AG04450 (cell line): ENCODE measurements around the gene STX16. TPM values are rescaled to one million over a fixed set of nuclear protein-coding genes. Genes with fewer than 3 reads are reported as not detected.

Experiments used
- CTCF ChIA-PET: fragments of 300-600, 350-600 bp; formaldehyde crosslinking; extraction: SDS; loops from one replicate; lab custom pipeline; 2022; ENCODE audit warnings: antibody characterized with exemption, inconsistent platforms; lab: Charles Lee
- POLR2A ChIA-PET: fragments of 350-600 bp; formaldehyde crosslinking; extraction: SDS; loops from one replicate; lab custom pipeline; 2021; ENCODE audit warnings: antibody characterized with exemption, inconsistent platforms; lab: Yijun Ruan, JAX
- DNase-seq: peaks from one replicate; pipeline ENCODE4 v3.0.0-alpha.2; 2011; ENCODE audit warnings: low read depth, low spot score
- H3K27ac ChIP-seq: one replicate; pipeline ENCODE4 v1.5.1; 2012; ENCODE audit warnings: low read depth, low read length, control low read depth
- H3K27me3 ChIP-seq: one replicate; pipeline ENCODE4 v1.6.0; 2012; ENCODE audit warnings: low read length; ENCODE audit not compliant: control insufficient read depth, insufficient read depth
- H3K4me3 ChIP-seq: 2 replicates; pipeline ENCODE4 v1.5.1; 2011; ENCODE audit warnings: mild to moderate bottlenecking, low read depth, low read length, control low read depth
- H3K9me3 ChIP-seq: 2 replicates; pipeline ENCODE4 v1.5.1; 2012; ENCODE audit warnings: low read length; ENCODE audit not compliant: control insufficient read depth, insufficient read depth
- polyA plus RNA-seq: library from polyadenylated mRNA; depleted of rRNA; stranded (reverse); fragments of >200 nt; gene quantifications from 2 replicates; pipeline ENCODE4 v1.2.3, GENCODE V29; 2011
- TF ChIP-seq, protein P1 (sequence below): IDR thresholded peaks from 2 replicates; pipeline ENCODE4 v1.5.1; 2011; ENCODE audit warnings: low read depth, low read length, control low read depth, inconsistent platforms

Gene STX16
- polyA plus RNA-seq, 1 experiment = 51.9 TPM

DNA sequence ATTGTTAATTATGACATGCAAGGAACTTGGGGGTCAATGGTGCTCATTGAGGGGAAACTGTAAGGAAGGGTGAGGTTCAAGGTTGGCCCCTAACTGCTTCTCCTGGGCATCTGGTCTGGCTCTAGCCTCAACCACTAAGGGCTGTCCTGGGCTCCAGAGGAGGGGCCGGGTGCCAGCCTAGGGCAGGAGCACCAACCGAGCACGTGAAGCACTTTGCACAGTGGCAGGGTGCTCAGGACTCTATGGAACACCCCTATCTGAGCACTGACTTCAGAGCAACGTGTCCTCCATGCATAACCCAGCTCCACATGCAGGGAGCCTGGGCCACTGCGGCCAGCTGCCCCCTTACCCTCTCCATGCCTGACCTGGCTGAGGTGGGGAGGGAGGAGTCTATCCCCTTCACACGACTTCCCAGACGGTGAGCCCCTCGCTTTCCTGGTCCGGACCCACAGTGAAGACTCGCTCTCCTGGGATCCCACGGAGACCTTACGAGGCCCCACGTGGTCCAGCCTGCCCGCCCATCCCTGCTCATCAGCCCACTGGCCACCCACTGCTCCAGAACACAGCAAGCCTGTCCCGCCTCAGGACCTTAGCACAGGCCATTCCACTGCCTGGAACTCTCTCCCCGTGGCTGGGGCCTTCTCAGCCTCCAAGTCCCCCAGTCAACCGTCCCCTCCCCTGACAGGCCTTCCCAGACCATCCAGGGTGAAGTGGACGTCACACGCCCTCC lies 40.8 kb upstream of the STX16 start:
- TF ChIP-seq, protein P1, sequence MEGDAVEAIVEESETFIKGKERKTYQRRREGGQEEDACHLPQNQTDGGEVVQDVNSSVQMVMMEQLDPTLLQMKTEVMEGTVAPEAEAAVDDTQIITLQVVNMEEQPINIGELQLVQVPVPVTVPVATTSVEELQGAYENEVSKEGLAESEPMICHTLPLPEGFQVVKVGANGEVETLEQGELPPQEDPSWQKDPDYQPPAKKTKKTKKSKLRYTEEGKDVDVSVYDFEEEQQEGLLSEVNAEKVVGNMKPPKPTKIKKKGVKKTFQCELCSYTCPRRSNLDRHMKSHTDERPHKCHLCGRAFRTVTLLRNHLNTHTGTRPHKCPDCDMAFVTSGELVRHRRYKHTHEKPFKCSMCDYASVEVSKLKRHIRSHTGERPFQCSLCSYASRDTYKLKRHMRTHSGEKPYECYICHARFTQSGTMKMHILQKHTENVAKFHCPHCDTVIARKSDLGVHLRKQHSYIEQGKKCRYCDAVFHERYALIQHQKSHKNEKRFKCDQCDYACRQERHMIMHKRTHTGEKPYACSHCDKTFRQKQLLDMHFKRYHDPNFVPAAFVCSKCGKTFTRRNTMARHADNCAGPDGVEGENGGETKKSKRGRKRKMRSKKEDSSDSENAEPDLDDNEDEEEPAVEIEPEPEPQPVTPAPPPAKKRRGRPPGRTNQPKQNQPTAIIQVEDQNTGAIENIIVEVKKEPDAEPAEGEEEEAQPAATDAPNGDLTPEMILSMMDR = no peak
- Histone ChIP-seq H3K27me3 (no peaks in the 10 kb centered on the region), H3K9me3 (no peaks in the 10 kb centered on the region; the same call in 1 of the 2 replicates), H3K27ac (no peak overlapping the region), H3K4me3 (no peak overlapping the region)
- CTCF ChIA-PET = no interaction called here
- POLR2A ChIA-PET = no interaction called here
- no peak for DNase-seq

DNA sequence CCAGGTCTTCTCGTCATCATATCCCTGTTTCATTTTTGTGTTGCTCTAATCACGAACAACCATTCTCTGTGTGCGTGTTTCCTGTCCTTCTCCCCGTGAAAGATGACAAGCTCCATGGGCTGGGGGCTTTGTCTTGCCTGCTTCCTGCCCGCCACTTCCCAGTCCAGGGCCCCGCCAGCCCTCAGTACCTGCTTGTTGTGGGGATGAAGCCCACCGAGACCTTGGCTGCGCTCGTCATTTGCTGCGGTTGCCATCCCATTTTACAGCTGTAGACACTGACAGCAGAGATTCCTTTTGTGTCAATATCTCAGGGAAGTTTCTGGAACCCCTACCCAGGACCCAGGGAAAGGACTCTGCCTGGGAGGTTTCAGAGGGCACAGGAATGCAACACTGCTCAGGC lies 40.3 kb upstream of the STX16 start:
- Histone ChIP-seq H3K27me3 (no peaks in the 10 kb centered on the region), H3K4me3 (no peak overlapping the region), H3K27ac (no peak overlapping the region), H3K9me3 (no peaks in the 10 kb centered on the region; the same call in 1 of the 2 replicates)
- CTCF ChIA-PET = no interaction called here
- TF ChIP-seq, protein P1 = no peak
- POLR2A ChIA-PET = no interaction called here
- no peak for DNase-seq

DNA sequence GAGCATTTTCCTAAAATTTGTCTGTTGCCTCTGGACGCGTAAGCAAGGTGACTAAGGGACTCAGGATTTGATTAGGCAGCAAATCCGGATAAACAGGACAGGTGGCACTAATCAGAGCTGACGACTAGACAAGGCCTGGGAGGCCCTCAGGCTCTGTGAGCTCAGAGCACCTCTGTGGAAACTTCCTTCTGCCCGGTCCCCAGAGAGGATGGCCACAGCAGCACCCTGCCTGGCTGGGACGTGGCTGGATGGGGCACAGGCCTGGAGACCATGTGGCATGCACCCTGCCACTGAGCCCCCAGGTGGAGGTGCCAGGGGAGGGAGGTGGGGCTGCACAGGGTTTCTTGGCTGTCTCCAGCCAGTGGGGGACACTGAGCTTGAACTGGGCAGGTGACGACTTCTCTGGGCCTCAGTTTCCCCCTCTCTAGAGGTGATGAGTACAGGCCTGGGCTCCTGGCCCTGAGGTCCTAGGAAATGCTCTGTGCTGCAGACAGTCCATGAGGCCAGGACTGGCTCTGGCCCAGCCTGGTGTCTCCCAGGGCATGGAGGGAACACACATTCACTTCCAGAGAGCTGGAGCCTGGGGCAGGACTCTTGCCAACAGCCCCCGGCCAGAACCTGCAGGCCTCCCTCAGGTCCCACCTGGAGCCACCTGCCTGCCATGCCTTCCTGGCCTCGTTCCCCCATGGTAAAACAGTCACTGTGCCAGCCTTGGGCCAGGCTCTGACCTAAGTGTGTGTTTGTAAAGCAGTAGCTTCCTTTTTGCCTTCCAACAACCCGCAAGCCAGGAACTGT lies 39.6 kb upstream of the STX16 start:
- Histone ChIP-seq H3K9me3 (no peaks in the 10 kb centered on the region; the same call in 1 of the 2 replicates), H3K27ac (no peak overlapping the region), H3K4me3 (no peak overlapping the region), H3K27me3 (no peaks in the 10 kb centered on the region)
- CTCF ChIA-PET = no interaction called here
- DNase-seq = no peak
- POLR2A ChIA-PET = no interaction called here
- TF ChIP-seq, protein P1 = no peak

DNA sequence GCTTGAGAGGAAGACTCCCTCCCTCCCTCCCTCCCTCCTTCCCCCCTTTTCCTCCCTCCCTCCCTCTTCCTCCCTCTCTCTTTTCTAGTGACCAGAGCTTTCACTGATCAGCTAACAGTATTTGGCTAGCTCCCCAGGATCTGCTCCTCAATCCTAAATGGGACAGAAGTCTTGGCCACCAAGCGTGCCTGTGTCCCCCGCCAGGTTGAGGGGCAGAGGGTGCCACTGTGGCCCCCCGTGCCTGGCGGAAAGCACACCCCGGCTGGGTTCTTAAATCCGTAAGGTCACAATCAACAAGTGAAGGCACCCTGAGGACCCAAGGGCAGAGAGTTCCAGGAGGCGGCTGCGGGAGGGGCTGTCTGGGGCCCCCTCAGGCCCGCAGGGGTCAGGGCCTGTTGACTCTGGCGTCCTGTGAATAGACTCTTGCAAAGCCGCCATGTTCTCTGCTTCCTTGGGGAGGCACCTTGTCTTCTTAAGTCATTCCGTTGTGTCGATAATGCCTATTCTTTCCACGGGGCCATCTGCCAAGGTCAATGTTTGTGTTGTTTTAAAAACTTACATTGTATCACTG lies 38.9 kb upstream of the STX16 start:
- Histone ChIP-seq H3K9me3 (no peaks in the 10 kb centered on the region; the same call in 1 of the 2 replicates), H3K4me3 (no peak overlapping the region), H3K27me3 (no peaks in the 10 kb centered on the region), H3K27ac (no peak overlapping the region)
- POLR2A ChIA-PET = interaction anchor here (0.5 kb wide), 1 partner anchor 383 kb away, joined by 3 read pairs; no protein-coding TSS in a partner anchor
- CTCF ChIA-PET = no interaction called here
- no peak for DNase-seq
- TF ChIP-seq, protein P1 = no peak
